PC-9 (cell line): ENCODE results near the gene MYO5B.

Experiments
- EZH2 ChIP-seq: fragments of 200-600 bp; sonication (generic); IDR thresholded peaks from 2 replicates; pipeline ENCODE4 v1.8.0; 2017; ENCODE audit warnings: antibody characterized with exemption, low read depth
- TF ChIP-seq, protein P1 (sequence below): fragments of 200-600 bp; sonication (generic); conservative IDR thresholded peaks from 2 replicates; pipeline ENCODE4 v1.6.1; 2017; ENCODE audit warnings: mixed run types, antibody characterized with exemption, mild to moderate bottlenecking, moderate library complexity

DNA sequence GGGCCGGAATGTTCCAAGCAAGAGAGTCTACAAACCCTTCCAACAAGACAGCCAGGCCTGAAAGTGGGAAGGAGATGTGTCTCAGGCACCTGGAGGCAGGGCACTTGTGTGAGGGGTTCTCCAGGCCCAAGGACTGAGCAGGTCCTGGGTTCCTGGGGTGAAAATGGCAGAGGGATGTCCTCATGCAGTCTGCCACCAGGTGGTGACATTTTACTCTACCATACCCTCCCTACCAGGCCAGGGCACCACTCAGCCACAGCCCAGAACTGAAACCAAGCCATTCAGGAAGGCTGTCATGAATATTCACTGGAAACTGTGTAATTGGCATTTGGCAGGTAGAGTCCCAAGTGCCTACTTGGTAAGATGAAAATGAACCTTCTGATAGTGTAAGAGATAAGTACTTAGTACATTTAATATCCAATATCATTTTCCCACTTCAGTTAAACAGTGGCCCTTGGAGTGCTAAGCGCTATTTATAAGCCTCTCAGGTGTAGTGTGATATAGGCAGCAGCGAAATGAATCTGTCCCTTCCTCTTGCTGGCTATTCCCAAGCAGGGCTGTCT is 185.1 kb downstream of the MYO5B start:
- TF ChIP-seq, protein P1, sequence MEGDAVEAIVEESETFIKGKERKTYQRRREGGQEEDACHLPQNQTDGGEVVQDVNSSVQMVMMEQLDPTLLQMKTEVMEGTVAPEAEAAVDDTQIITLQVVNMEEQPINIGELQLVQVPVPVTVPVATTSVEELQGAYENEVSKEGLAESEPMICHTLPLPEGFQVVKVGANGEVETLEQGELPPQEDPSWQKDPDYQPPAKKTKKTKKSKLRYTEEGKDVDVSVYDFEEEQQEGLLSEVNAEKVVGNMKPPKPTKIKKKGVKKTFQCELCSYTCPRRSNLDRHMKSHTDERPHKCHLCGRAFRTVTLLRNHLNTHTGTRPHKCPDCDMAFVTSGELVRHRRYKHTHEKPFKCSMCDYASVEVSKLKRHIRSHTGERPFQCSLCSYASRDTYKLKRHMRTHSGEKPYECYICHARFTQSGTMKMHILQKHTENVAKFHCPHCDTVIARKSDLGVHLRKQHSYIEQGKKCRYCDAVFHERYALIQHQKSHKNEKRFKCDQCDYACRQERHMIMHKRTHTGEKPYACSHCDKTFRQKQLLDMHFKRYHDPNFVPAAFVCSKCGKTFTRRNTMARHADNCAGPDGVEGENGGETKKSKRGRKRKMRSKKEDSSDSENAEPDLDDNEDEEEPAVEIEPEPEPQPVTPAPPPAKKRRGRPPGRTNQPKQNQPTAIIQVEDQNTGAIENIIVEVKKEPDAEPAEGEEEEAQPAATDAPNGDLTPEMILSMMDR, result peak; percentile 68
- TF ChIP-seq EZH2, result no peak
